Measurements from ENCODE around the gene S100PBP.
"Not testable (repeated sequence)": the region's sequence is repeated elsewhere in the genome, so short reads cannot be mapped to it uniquely, and the experiment has no call there.

Gene S100PBP

DNA sequence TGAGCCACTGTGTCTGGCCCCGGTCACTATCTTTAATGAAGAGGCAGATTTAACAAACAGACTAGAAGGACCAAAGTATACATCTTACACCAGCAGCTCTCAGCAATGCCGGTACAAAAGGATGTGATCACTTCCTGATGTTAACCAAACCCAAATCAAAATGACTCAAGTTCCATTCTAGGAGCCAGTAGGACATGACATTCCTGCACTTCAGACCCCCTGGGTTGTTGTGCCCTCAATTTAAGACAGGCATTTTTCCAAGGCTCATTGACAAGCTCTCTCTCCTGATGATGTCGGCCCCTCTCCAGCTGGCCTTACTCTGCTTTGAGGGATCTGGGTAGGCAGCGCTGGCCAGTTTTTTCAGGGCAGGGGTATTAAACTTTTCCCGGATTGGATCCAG lies 35.4 kb upstream of the S100PBP start:
- in situ Hi-C loops (cut with HindIII; ENCODE audit: low pct_ligation_motif_present, low sequenced_read_pairs), result no loop called here
- H3K27ac ChIP-seq, result no peak overlapping the region
- peaks cover 84% of the 10 kb centered on the region for H3K36me3 ChIP-seq (replicated peaks)
- H3K27me3 ChIP-seq (replicated peaks), result no peaks in the 10 kb centered on the region
- no peak overlapping the region for H3K4me3 ChIP-seq (ENCODE audit: low read depth, low read length)
- DNase-seq, result peak; percentile 35
- TF ChIP-seq, protein P1, sequence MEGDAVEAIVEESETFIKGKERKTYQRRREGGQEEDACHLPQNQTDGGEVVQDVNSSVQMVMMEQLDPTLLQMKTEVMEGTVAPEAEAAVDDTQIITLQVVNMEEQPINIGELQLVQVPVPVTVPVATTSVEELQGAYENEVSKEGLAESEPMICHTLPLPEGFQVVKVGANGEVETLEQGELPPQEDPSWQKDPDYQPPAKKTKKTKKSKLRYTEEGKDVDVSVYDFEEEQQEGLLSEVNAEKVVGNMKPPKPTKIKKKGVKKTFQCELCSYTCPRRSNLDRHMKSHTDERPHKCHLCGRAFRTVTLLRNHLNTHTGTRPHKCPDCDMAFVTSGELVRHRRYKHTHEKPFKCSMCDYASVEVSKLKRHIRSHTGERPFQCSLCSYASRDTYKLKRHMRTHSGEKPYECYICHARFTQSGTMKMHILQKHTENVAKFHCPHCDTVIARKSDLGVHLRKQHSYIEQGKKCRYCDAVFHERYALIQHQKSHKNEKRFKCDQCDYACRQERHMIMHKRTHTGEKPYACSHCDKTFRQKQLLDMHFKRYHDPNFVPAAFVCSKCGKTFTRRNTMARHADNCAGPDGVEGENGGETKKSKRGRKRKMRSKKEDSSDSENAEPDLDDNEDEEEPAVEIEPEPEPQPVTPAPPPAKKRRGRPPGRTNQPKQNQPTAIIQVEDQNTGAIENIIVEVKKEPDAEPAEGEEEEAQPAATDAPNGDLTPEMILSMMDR (IDR thresholded peaks at IDR 0.05; ENCODE audit: low read depth, low read length, missing control alignments), result no peak

DNA sequence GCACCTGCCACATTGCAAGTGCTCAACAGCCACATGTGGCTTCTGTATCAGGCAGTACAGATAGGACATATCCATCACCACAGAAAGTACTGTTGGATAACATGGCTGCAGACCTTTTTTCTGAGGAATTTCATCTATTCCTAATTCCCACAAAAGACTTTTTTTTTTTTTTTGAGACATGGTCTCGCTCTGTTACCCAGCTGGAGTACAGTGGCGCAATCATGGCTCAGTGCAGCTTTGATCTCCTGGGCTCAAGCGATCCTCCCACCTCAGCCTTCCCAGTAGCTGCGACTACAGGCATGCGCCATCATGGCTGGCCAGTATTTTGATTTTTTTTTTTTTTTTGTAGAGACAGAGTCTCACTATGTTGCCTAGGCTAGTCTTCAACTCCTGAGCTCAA lies 33.6 kb upstream of the S100PBP start:
- DNase-seq, result no peak
- no peak overlapping the region for H3K4me3 ChIP-seq (ENCODE audit: low read depth, low read length)
- in situ Hi-C loops (cut with HindIII; ENCODE audit: low pct_ligation_motif_present, low sequenced_read_pairs), result no loop called here
- H3K27me3 ChIP-seq (replicated peaks), result no peaks in the 10 kb centered on the region
- no peak overlapping the region for H3K27ac ChIP-seq
- TF ChIP-seq, protein P1 (IDR thresholded peaks at IDR 0.05; ENCODE audit: low read depth, low read length, missing control alignments), result no peak
- H3K36me3 ChIP-seq (replicated peaks), result peaks cover 84% of the 10 kb centered on the region

DNA sequence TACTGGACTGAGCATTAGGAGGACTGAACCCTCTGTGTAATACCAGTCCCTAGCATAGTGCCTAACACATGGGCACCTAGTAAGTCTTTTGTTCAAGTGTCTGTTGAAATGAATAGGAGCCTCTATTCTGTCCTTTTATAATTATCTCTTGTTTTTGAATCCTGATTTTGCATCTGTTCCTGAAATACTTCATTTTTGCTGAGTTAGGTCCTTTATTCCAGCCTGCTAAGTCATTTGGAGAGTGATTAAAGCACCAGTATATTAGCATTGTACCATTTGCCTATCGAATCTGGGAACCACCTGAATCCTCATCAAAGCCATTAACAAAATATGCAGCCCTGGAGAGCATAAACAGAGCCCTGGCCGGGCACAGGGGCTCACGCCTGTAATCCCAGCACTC lies 32.6 kb upstream of the S100PBP start:
- in situ Hi-C loops (cut with HindIII; ENCODE audit: low pct_ligation_motif_present, low sequenced_read_pairs), result no loop called here
- peaks cover 81% of the 10 kb centered on the region for H3K36me3 ChIP-seq (replicated peaks)
- TF ChIP-seq, protein P1 (IDR thresholded peaks at IDR 0.05; ENCODE audit: low read depth, low read length, missing control alignments), result no peak
- DNase-seq, result no peak
- H3K27me3 ChIP-seq (replicated peaks), result no peaks in the 10 kb centered on the region
- no peak overlapping the region for H3K27ac ChIP-seq
- no peak overlapping the region for H3K4me3 ChIP-seq (ENCODE audit: low read depth, low read length)

DNA sequence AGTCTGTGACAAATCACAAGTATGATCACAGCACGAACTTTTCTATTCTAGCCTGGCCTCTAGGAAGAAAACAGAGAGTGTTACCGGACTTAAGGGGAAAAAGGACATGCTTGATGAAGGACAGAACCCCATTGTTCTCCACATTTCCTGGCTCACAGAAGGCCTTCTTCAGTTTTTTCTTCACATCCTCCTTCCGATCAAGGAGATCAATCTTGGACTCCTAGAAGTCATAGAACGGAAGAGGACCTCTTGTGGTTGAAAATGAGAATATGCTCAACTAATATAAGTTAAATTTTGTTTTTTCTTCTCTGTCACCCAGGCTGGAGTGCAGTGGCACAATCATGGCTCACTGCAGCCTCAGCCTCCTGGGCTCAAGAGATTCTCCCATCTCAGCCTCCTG lies 30.6 kb upstream of the S100PBP start:
- DNase-seq, result no peak
- peaks cover 76% of the 10 kb centered on the region for H3K36me3 ChIP-seq (replicated peaks)
- TF ChIP-seq, protein P1 (IDR thresholded peaks at IDR 0.05; ENCODE audit: low read depth, low read length, missing control alignments), result peak; percentile 48

DNA sequence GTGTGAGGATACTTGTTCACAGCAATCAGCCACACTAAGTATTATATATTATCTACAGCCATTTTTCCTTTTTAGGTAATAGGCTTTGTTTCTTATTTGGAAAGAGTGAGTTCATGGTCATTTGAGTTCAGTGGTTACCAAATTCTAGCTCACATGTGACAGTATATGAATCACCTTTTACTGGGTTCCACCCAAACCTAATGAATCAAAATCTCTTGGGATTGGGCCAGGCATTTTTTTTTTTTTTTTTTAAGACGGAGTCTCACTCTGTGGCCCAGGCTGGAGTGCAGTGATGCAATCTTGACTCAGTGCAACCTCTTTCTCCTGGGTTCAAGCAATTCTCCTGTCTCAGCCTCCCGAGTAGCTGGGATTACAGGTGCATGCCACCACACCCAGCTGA lies 28.1 kb upstream of the S100PBP start:
- H3K4me3 ChIP-seq (ENCODE audit: low read depth, low read length); H3K27me3 ChIP-seq (replicated peaks); in situ Hi-C loops (cut with HindIII; ENCODE audit: low pct_ligation_motif_present, low sequenced_read_pairs): not testable (repeated sequence)
- peak overlapping the region; percentile 79 for H3K27ac ChIP-seq
- peak; percentile 22 for DNase-seq
- H3K36me3 ChIP-seq (replicated peaks), result peaks cover 77% of the 10 kb centered on the region

More for the DNA sequence above, 30.6 kb upstream of the S100PBP start:
- H3K27ac ChIP-seq, result no peak overlapping the region
- H3K27me3 ChIP-seq (replicated peaks), result no peaks in the 10 kb centered on the region
- H3K4me3 ChIP-seq (ENCODE audit: low read depth, low read length), result no peak overlapping the region
- in situ Hi-C loops (cut with HindIII; ENCODE audit: low pct_ligation_motif_present, low sequenced_read_pairs), result no loop called here

DNA sequence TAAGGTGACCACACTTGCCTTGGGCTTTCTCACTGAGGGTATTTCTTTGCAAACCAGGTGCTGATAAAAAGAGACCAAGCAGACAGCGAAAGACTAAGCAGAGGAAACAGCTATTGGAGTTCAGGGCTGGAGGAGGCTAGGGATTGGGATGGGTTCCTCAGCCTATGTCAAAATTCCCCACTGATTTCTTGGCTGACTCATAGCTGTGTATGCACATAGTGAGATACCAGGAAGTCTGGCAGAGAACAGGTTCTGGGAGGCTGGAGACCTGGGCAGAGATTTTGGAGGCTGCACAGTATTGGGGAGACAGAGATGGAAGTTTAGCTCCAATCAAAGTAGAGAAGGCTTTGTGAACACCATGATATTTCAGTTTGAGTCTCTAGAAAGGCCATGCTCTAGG lies 25.6 kb upstream of the S100PBP start:
- Histone ChIP-seq H3K36me3 (replicated peaks) (peaks cover 68% of the 10 kb centered on the region), H3K4me3 (ENCODE audit: low read depth, low read length) (no peak overlapping the region), H3K27ac (no peak overlapping the region), H3K27me3 (replicated peaks) (no peaks in the 10 kb centered on the region)
- peak; percentile 45 for DNase-seq
- in situ Hi-C loops (cut with HindIII; ENCODE audit: low pct_ligation_motif_present, low sequenced_read_pairs), result no loop called here
- TF ChIP-seq, protein P1 (IDR thresholded peaks at IDR 0.05; ENCODE audit: low read depth, low read length, missing control alignments), result no peak

DNA sequence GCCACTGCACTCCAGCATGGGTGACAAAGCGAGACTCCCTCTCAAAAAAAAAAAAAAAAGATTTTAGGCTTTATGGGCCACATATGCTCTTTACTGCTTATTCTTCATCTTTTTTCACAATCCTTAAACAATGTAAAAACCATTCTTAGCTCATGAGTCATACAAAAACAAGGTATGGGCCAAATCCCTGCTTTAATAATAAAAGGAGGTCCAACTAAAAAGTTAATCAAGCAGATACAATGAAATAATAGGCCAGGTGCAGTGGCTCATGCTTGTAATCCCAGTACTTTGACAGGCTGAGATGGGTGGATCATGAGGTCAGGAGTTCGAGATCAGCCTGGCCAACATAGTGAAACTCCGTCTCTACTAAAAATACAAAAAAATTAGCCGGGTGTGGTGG lies 21.7 kb upstream of the S100PBP start:
- in situ Hi-C loops (cut with HindIII; ENCODE audit: low pct_ligation_motif_present, low sequenced_read_pairs); H3K27me3 ChIP-seq (replicated peaks); DNase-seq; H3K4me3 ChIP-seq (ENCODE audit: low read depth, low read length); H3K27ac ChIP-seq: not testable (repeated sequence)
- peaks cover 62% of the 10 kb centered on the region for H3K36me3 ChIP-seq (replicated peaks)

Measured in brain microvascular endothelial cell (primary cell).